ENCODE data around the gene STIM2.
A peak's percentile ranks its signal among the peaks of the same experiment; 100 is the strongest.

Gene STIM2

GRCh38 chr4:27000122-27000521 lies 139.5 kb downstream of the STIM2 start:
- no peak overlapping the region for H3K4me3 ChIP-seq (ENCODE audit: control insufficient read depth in 1 of 7, extremely low read depth in 1 of 7, insufficient read depth in 4 of 7, low read depth in 2 of 7, low read length in 6 of 7)
- CTCF ChIA-PET: interaction anchor here (1.5 kb wide), 1 partner anchor 278 kb away, joined by 4 read pairs; no protein-coding TSS in a partner anchor
- H3K27ac ChIP-seq (ENCODE audit: insufficient read depth in 1 of 2, low read depth in 1 of 2, low read length in 2 of 2, poor library complexity in 1 of 2, severe bottlenecking in 2 of 2): no peak overlapping the region
- peaks cover 2 to 12% (median 6%) of the 10 kb centered on the region in 4 experiments for H3K4me1 ChIP-seq (ENCODE audit: control extremely low read depth in 1 of 4, control insufficient read depth in 4 of 4, insufficient read depth in 4 of 4, low read length in 3 of 4)
- POLR2A ChIA-PET: interaction anchor here (0.7 kb wide), 1 partner anchor 273 kb away, joined by 3 read pairs; no protein-coding TSS in a partner anchor
- H3K36me3 ChIP-seq (ENCODE audit: control insufficient read depth in 4 of 4, insufficient read depth in 4 of 4, low read length in 3 of 4): peaks cover 0 to 5% (median 1%) of the 10 kb centered on the region in 4 experiments
- no peak for DNase-seq
- no peaks in the 10 kb centered on the region for H3K9me3 ChIP-seq (ENCODE audit: control extremely low read depth in 1 of 5, control insufficient read depth in 4 of 5, insufficient read depth in 2 of 5, low read depth in 1 of 5, low read length in 4 of 5)
- H3K27me3 ChIP-seq (replicated peaks in 2 of 5; ENCODE audit: control insufficient read depth in 4 of 5, insufficient read depth in 5 of 5, low read length in 4 of 5): no peaks in the 10 kb centered on the region
- 100% methylated on average over 1 of the region's 2 CpGs for WGBS (ENCODE audit: insufficient coverage)

- CTCF ChIA-PET: interaction anchor here (1.5 to 2.8 kb wide), 3 partner anchors 8 to 542 kb away, joined by 4 to 13 read pairs (median 8); no protein-coding TSS in a partner anchor
- WGBS (ENCODE audit: insufficient coverage): no CpG with 5 or more reads among the region's 1 CpG
- peak; percentile 15 to 55 (median 50) for DNase-seq
- H3K4me1 ChIP-seq (ENCODE audit: control extremely low read depth in 1 of 4, control insufficient read depth in 4 of 4, insufficient read depth in 4 of 4, low read length in 3 of 4): peaks cover 2 to 12% (median 6%) of the 10 kb centered on the region in 4 experiments
- no peaks in the 10 kb centered on the region for H3K9me3 ChIP-seq (ENCODE audit: control extremely low read depth in 1 of 5, control insufficient read depth in 4 of 5, insufficient read depth in 2 of 5, low read depth in 1 of 5, low read length in 4 of 5)
- H3K27me3 ChIP-seq (replicated peaks in 2 of 5; ENCODE audit: control insufficient read depth in 4 of 5, insufficient read depth in 5 of 5, low read length in 4 of 5): no peaks in the 10 kb centered on the region
- H3K4me3 ChIP-seq (ENCODE audit: control insufficient read depth in 1 of 7, extremely low read depth in 1 of 7, insufficient read depth in 4 of 7, low read depth in 2 of 7, low read length in 6 of 7): no peak overlapping the region
- H3K36me3 ChIP-seq (ENCODE audit: control insufficient read depth in 4 of 4, insufficient read depth in 4 of 4, low read length in 3 of 4): peaks cover 0 to 5% (median 1%) of the 10 kb centered on the region in 4 experiments
- POLR2A ChIA-PET: no interaction called here
- no peak overlapping the region for H3K27ac ChIP-seq (ENCODE audit: insufficient read depth in 1 of 2, low read depth in 1 of 2, low read length in 2 of 2, poor library complexity in 1 of 2, severe bottlenecking in 2 of 2)
Observed at GRCh38 chr4:27000820-27001219, 140.2 kb downstream of the STIM2 start.

GRCh38 chr4:27001398-27002164 lies 140.9 kb downstream of the STIM2 start:
- Histone ChIP-seq H3K36me3 (ENCODE audit: control insufficient read depth in 4 of 4, insufficient read depth in 4 of 4, low read length in 3 of 4) (peaks cover 0 to 5% (median 1%) of the 10 kb centered on the region in 4 experiments), H3K4me1 (ENCODE audit: control extremely low read depth in 1 of 4, control insufficient read depth in 4 of 4, insufficient read depth in 4 of 4, low read length in 3 of 4) (peaks cover 2 to 12% (median 6%) of the 10 kb centered on the region in 4 experiments), H3K27ac (ENCODE audit: insufficient read depth in 1 of 2, low read depth in 1 of 2, low read length in 2 of 2, poor library complexity in 1 of 2, severe bottlenecking in 2 of 2) (no peak overlapping the region), H3K4me3 (ENCODE audit: control insufficient read depth in 1 of 7, extremely low read depth in 1 of 7, insufficient read depth in 4 of 7, low read depth in 2 of 7, low read length in 6 of 7) (no peak overlapping the region), H3K9me3 (ENCODE audit: control extremely low read depth in 1 of 5, control insufficient read depth in 4 of 5, insufficient read depth in 2 of 5, low read depth in 1 of 5, low read length in 4 of 5) (no peaks in the 10 kb centered on the region), H3K27me3 (replicated peaks in 2 of 5; ENCODE audit: control insufficient read depth in 4 of 5, insufficient read depth in 5 of 5, low read length in 4 of 5) (no peaks in the 10 kb centered on the region)
- WGBS (ENCODE audit: insufficient coverage): 100% methylated on average over 1 of the region's 4 CpGs
- DNase-seq: no peak
- ChIA-PET CTCF (interaction anchor here (1.5 to 2.8 kb wide), 4 partner anchors 9 to 543 kb away, joined by 3 to 13 read pairs (median 6); no protein-coding TSS in a partner anchor), POLR2A (no interaction called here)

GRCh38 chr4:27003642-27004113 lies 143.0 kb downstream of the STIM2 start:
- H3K27ac ChIP-seq (ENCODE audit: insufficient read depth in 1 of 2, low read depth in 1 of 2, low read length in 2 of 2, poor library complexity in 1 of 2, severe bottlenecking in 2 of 2): no peak overlapping the region
- H3K4me3 ChIP-seq (ENCODE audit: control insufficient read depth in 1 of 7, extremely low read depth in 1 of 7, insufficient read depth in 4 of 7, low read depth in 2 of 7, low read length in 6 of 7): peak overlapping the region in 1 of 7 experiments; percentile 14
- 28% methylated on average over 4 of the region's 5 CpGs for WGBS (ENCODE audit: insufficient coverage)
- no peaks in the 10 kb centered on the region for H3K27me3 ChIP-seq (replicated peaks in 2 of 5; ENCODE audit: control insufficient read depth in 4 of 5, insufficient read depth in 5 of 5, low read length in 4 of 5)
- ChIA-PET CTCF (interaction anchor here (1.3 to 2.5 kb wide), 2 partner anchors 11 kb away, joined by 5 to 13 read pairs; no protein-coding TSS in a partner anchor), POLR2A (no interaction called here)
- peaks cover 2 to 12% (median 6%) of the 10 kb centered on the region in 4 experiments for H3K4me1 ChIP-seq (ENCODE audit: control extremely low read depth in 1 of 4, control insufficient read depth in 4 of 4, insufficient read depth in 4 of 4, low read length in 3 of 4)
- H3K36me3 ChIP-seq (ENCODE audit: control insufficient read depth in 4 of 4, insufficient read depth in 4 of 4, low read length in 3 of 4): peaks cover 0 to 3% (median under 1%) of the 10 kb centered on the region in 4 experiments
- H3K9me3 ChIP-seq (ENCODE audit: control extremely low read depth in 1 of 5, control insufficient read depth in 4 of 5, insufficient read depth in 2 of 5, low read depth in 1 of 5, low read length in 4 of 5): no peaks in the 10 kb centered on the region
- DNase-seq: peak in 2 of 3 donors; percentile 31 to 46

- peaks cover 0 to 6% (median 1%) of the 10 kb centered on the region in 4 experiments for H3K36me3 ChIP-seq (ENCODE audit: control insufficient read depth in 4 of 4, insufficient read depth in 4 of 4, low read length in 3 of 4)
- DNase-seq: no peak
- H3K4me3 ChIP-seq (ENCODE audit: control insufficient read depth in 1 of 7, extremely low read depth in 1 of 7, insufficient read depth in 4 of 7, low read depth in 2 of 7, low read length in 6 of 7): no peak overlapping the region
- H3K4me1 ChIP-seq (ENCODE audit: control extremely low read depth in 1 of 4, control insufficient read depth in 4 of 4, insufficient read depth in 4 of 4, low read length in 3 of 4): peaks cover 2 to 12% (median 6%) of the 10 kb centered on the region in 4 experiments
- no peaks in the 10 kb centered on the region for H3K9me3 ChIP-seq (ENCODE audit: control extremely low read depth in 1 of 5, control insufficient read depth in 4 of 5, insufficient read depth in 2 of 5, low read depth in 1 of 5, low read length in 4 of 5)
- CTCF ChIA-PET: interaction anchor here (0.9 to 3.3 kb wide), 6 partner anchors 15 to 976 kb away, joined by 3 to 16 read pairs (median 3); no protein-coding TSS in a partner anchor
- no peaks in the 10 kb centered on the region for H3K27me3 ChIP-seq (replicated peaks in 2 of 5; ENCODE audit: control insufficient read depth in 4 of 5, insufficient read depth in 5 of 5, low read length in 4 of 5)
- no peak overlapping the region for H3K27ac ChIP-seq (ENCODE audit: insufficient read depth in 1 of 2, low read depth in 1 of 2, low read length in 2 of 2, poor library complexity in 1 of 2, severe bottlenecking in 2 of 2)
- POLR2A ChIA-PET: no interaction called here
Observed at GRCh38 chr4:27005501-27005900, 144.9 kb downstream of the STIM2 start.

- H3K4me3 ChIP-seq (ENCODE audit: control insufficient read depth in 1 of 7, extremely low read depth in 1 of 7, insufficient read depth in 4 of 7, low read depth in 2 of 7, low read length in 6 of 7): no peak overlapping the region
- no peak for DNase-seq
- POLR2A ChIA-PET: no interaction called here
- WGBS (ENCODE audit: insufficient coverage): 100% methylated on average over 3 of the region's 10 CpGs
- CTCF ChIA-PET: interaction anchor here (0.9 to 3.3 kb wide), 8 partner anchors 15 to 977 kb away, joined by 3 to 16 read pairs (median 3); no protein-coding TSS in a partner anchor
- no peaks in the 10 kb centered on the region for H3K9me3 ChIP-seq (ENCODE audit: control extremely low read depth in 1 of 5, control insufficient read depth in 4 of 5, insufficient read depth in 2 of 5, low read depth in 1 of 5, low read length in 4 of 5)
- no peak overlapping the region for H3K27ac ChIP-seq (ENCODE audit: insufficient read depth in 1 of 2, low read depth in 1 of 2, low read length in 2 of 2, poor library complexity in 1 of 2, severe bottlenecking in 2 of 2)
- H3K4me1 ChIP-seq (ENCODE audit: control extremely low read depth in 1 of 4, control insufficient read depth in 4 of 4, insufficient read depth in 4 of 4, low read length in 3 of 4): peaks cover 2 to 12% (median 6%) of the 10 kb centered on the region in 4 experiments
- H3K36me3 ChIP-seq (ENCODE audit: control insufficient read depth in 4 of 4, insufficient read depth in 4 of 4, low read length in 3 of 4): peaks cover 0 to 6% (median 1%) of the 10 kb centered on the region in 4 experiments
- no peaks in the 10 kb centered on the region for H3K27me3 ChIP-seq (replicated peaks in 2 of 5; ENCODE audit: control insufficient read depth in 4 of 5, insufficient read depth in 5 of 5, low read length in 4 of 5)
Observed at GRCh38 chr4:27005905-27006590, 145.4 kb downstream of the STIM2 start.

All from common myeloid progenitor, CD34-positive (primary cell).